GM23338 (cell line): Measurements from ENCODE around the gene RRP1. TPM values are rescaled to one million over a fixed set of nuclear protein-coding genes. Genes with fewer than 3 reads are reported as not detected.

ENCODE experiments used
- ATAC-seq: fragments of 200-7000 bp; cut with Tn5 transposase; 3 replicates; pipeline ENCODE4 v1.9.1; 2020
- DNase-seq: peaks from one replicate; pipeline ENCODE4 v3.0.0-alpha.2; 2015; ENCODE audit warnings: low spot score
- H2AFZ ChIP-seq: fragments of 200-600 bp; sonication (generic); 2 replicates; pipeline ENCODE4 v1.8.0; 2016; ENCODE audit warnings: antibody characterized with exemption, mild to moderate bottlenecking, moderate library complexity
- H3F3A ChIP-seq: fragments of 200-600 bp; sonication (generic); replicated peaks from 2 replicates; pipeline ENCODE4 v1.8.0; 2017; ENCODE audit warnings: antibody characterized with exemption, mixed run types, low read depth
- H3K27ac ChIP-seq: fragments of 200-600 bp; sonication (generic); 2 replicates; pipeline ENCODE4 v1.6.1; 2016; ENCODE audit warnings: low read depth
- H3K27me3 ChIP-seq: fragments of 200-600 bp; sonication (generic); 2 replicates; pipeline ENCODE4 v1.8.0; 2016; ENCODE audit warnings: mild to moderate bottlenecking, mixed run types, moderate library complexity; ENCODE audit not compliant: insufficient read depth
- H3K36me3 ChIP-seq: fragments of 200-600 bp; sonication (generic); 2 replicates; pipeline ENCODE4 v1.8.0; 2016; ENCODE audit warnings: mild to moderate bottlenecking; ENCODE audit not compliant: insufficient read depth
- H3K4me1 ChIP-seq: fragments of 200-600 bp; sonication (generic); 2 replicates; pipeline ENCODE4 v1.8.0; 2016; ENCODE audit warnings: mild to moderate bottlenecking, moderate library complexity; ENCODE audit not compliant: insufficient read depth
- H3K4me2 ChIP-seq: fragments of 200-600 bp; sonication (generic); 2 replicates; pipeline ENCODE4 v1.7.1; 2017; ENCODE audit warnings: mixed run types
- H3K4me3 ChIP-seq: fragments of 200-600 bp; sonication (generic); 2 replicates; pipeline ENCODE4 v1.6.1; 2016; ENCODE audit warnings: mixed run types
- H3K79me2 ChIP-seq: fragments of 200-600 bp; sonication (generic); replicated peaks from 2 replicates; pipeline ENCODE4 v1.8.0; 2017; ENCODE audit warnings: mild to moderate bottlenecking; ENCODE audit not compliant: insufficient read depth
- H3K9me2 ChIP-seq: fragments of 200-600 bp; sonication (generic); 2 replicates; pipeline ENCODE4 v1.8.0; 2017; ENCODE audit not compliant: insufficient read depth
- H4K20me1 ChIP-seq: fragments of 200-600 bp; sonication (generic); replicated peaks from 2 replicates; pipeline ENCODE4 v1.8.0; 2017; ENCODE audit warnings: mild to moderate bottlenecking; ENCODE audit not compliant: insufficient read depth
- H3K27ac Mint-ChIP-seq: 2 replicates; pipeline ENCODE4 v1.8.0; 2020; ENCODE audit warnings: inconsistent platforms, mild to moderate bottlenecking, moderate library complexity, mixed read lengths
- H3K27me3 Mint-ChIP-seq: 3 replicates; pipeline ENCODE4 v1.8.0; 2022; ENCODE audit warnings: low read depth, mild to moderate bottlenecking, moderate library complexity, mixed read lengths, inconsistent platforms; ENCODE audit not compliant: insufficient read depth, poor library complexity
- H3K36me3 Mint-ChIP-seq: 3 replicates; pipeline ENCODE4 v1.8.0; 2021; ENCODE audit warnings: low read depth, mild to moderate bottlenecking, inconsistent platforms, moderate library complexity, mixed read lengths
- H3K4me1 Mint-ChIP-seq: 3 replicates; pipeline ENCODE4 v1.8.0; 2020; ENCODE audit warnings: mild to moderate bottlenecking, inconsistent platforms, mixed read lengths
- H3K4me3 Mint-ChIP-seq: 3 replicates; pipeline ENCODE4 v1.8.0; 2021; ENCODE audit warnings: moderate library complexity, mild to moderate bottlenecking, inconsistent platforms, mixed read lengths
- H3K9me3 Mint-ChIP-seq: 3 replicates; pipeline ENCODE4 v1.8.0; 2020; ENCODE audit warnings: moderate library complexity, mild to moderate bottlenecking, inconsistent platforms, mixed read lengths
- CREB1 ChIP-seq: fragments of 250-450 bp; sonication (Bioruptor Pico); IDR thresholded peaks from 2 replicates; pipeline ENCODE4 v1.5.0; 2020; ENCODE audit warnings: low read depth, mild to moderate bottlenecking, moderate library complexity
- EZH2 ChIP-seq: fragments of 200-600 bp; sonication (generic); IDR thresholded peaks from one replicate; pipeline ENCODE4 v1.8.0; 2017; ENCODE audit warnings: antibody characterized with exemption, mild to moderate bottlenecking, low read depth; ENCODE audit not compliant: unreplicated experiment
- EZH2phosphoT487 ChIP-seq: fragments of 200-600 bp; sonication (generic); IDR thresholded peaks from one replicate; pipeline ENCODE4 v1.8.1; 2018; ENCODE audit warnings: antibody characterized with exemption; ENCODE audit not compliant: unreplicated experiment
- JUNB ChIP-seq: IDR thresholded peaks from one replicate; pipeline ENCODE4 v1.6.1; 2016; ENCODE audit warnings: antibody characterized with exemption; ENCODE audit not compliant: unreplicated experiment
- NANOG ChIP-seq: IDR thresholded peaks from 2 replicates; pipeline ENCODE4 v1.6.1; 2016; ENCODE audit warnings: antibody characterized with exemption, borderline replicate concordance
- POLR2AphosphoS5 ChIP-seq: IDR thresholded peaks from 2 replicates; pipeline ENCODE4 v1.6.1; 2016; ENCODE audit warnings: antibody characterized with exemption, low read depth
- STAT1 ChIP-seq: IDR thresholded peaks from one replicate; pipeline ENCODE4 v1.6.1; 2016; ENCODE audit warnings: antibody characterized with exemption; ENCODE audit not compliant: unreplicated experiment
- ZNF114 ChIP-seq: fragments of 250-450 bp; sonication (Bioruptor Pico); IDR thresholded peaks from 2 replicates; pipeline ENCODE4 v1.5.0; 2020; ENCODE audit warnings: mild to moderate bottlenecking, moderate library complexity
- ZNF331 ChIP-seq: fragments of 250-450 bp; sonication (Bioruptor Pico); IDR thresholded peaks from 2 replicates; pipeline ENCODE4 v1.5.0; 2020; ENCODE audit warnings: low read depth, mild to moderate bottlenecking, moderate library complexity
- polyA plus RNA-seq: library from polyadenylated mRNA; unstranded; fragments of >200 nt; fragmentation: Nextera tagmentation; extraction: Ambion mirVana; gene quantifications from 2 replicates; pipeline ENCODE4 v1.2.1, GENCODE V29; 2016
- total RNA-seq: library from RNA; depleted of rRNA; stranded (reverse); fragments of >200 nt; shearing (Covaris generic); gene quantifications from 2 replicates; pipeline ENCODE4 v1.2.3, GENCODE V29; 2014
- TF ChIP-seq, protein P1 (sequence below): IDR thresholded peaks from one replicate; pipeline ENCODE4 v1.6.1; 2018; ENCODE audit warnings: antibody characterized with exemption; ENCODE audit not compliant: unreplicated experiment
- TF ChIP-seq, protein P2 (sequence below), 2 experiments: fragments of 200-600 bp in 1 of 2; sonication (generic) in 1 of 2; conservative IDR thresholded peaks; 2 replicates each; pipeline versions ENCODE4 v1.5.1 to v1.6.1; 2016 to 2017; ENCODE audit warnings: antibody characterized with exemption in 2 of 2, low read depth in 2 of 2, mild to moderate bottlenecking in 2 of 2, moderate library complexity in 1 of 2
- TF ChIP-seq, protein P3 (sequence below): fragments of 250-450 bp; sonication (Bioruptor Pico); IDR thresholded peaks from 2 replicates; pipeline ENCODE4 v1.5.0; 2020; ENCODE audit warnings: mild to moderate bottlenecking, moderate library complexity
- TF ChIP-seq, protein P4 (sequence below): IDR thresholded peaks from 2 replicates; pipeline ENCODE4 v1.6.1; 2016; ENCODE audit warnings: antibody characterized with exemption

Gene RRP1
- total and polyA plus RNA-seq, 2 experiments from 2014 or later = 36.5 to 63.5 TPM

DNA sequence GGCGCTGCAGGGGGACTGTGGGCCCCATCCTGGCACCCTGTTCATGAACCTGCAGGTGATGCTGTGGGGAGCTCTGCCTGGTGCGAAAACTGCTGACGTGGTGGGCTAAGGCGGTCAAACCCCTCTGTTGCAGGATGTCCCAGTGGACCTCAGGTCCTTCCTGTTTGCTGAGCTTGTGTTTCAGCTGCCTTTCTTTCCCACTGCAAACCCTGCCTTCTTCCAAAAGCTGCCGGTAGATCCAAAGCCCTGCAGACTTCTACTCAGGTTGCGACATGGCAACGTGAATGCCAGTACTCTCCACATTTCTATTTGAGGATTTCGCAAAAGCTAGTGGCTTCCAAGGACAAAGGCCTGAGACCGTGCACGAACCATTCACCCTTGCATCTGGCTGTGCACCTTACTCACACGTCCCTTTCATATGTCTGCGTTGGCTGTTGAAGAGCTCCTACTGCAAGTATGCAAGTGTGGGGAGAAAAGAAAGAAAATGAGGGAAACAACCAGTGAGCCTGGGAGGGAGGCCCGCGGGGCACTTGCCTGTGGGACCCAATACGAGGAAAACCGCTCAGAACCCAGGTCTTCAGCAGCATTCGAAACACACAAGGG lies 6.2 kb upstream of the RRP1 start:
- Mint-ChIP-seq H3K4me1 (peaks cover 11% of the 10 kb centered on the region), H3K27ac (no peak overlapping the region), H3K4me3 (no peak overlapping the region), H3K27me3 (peaks cover 13% of the 10 kb centered on the region), H3K9me3 (peaks cover 3% of the 10 kb centered on the region; the same call in 1 of the 3 replicates), H3K36me3 (no peaks in the 10 kb centered on the region; the same call in 2 of the 3 replicates)
- H2AFZ ChIP-seq = no peak overlapping the region
- no peak for TF ChIP-seq ZNF331 (CRISPR knock-in tag)
- TF ChIP-seq NANOG = no peak
- TF ChIP-seq, protein P1, sequence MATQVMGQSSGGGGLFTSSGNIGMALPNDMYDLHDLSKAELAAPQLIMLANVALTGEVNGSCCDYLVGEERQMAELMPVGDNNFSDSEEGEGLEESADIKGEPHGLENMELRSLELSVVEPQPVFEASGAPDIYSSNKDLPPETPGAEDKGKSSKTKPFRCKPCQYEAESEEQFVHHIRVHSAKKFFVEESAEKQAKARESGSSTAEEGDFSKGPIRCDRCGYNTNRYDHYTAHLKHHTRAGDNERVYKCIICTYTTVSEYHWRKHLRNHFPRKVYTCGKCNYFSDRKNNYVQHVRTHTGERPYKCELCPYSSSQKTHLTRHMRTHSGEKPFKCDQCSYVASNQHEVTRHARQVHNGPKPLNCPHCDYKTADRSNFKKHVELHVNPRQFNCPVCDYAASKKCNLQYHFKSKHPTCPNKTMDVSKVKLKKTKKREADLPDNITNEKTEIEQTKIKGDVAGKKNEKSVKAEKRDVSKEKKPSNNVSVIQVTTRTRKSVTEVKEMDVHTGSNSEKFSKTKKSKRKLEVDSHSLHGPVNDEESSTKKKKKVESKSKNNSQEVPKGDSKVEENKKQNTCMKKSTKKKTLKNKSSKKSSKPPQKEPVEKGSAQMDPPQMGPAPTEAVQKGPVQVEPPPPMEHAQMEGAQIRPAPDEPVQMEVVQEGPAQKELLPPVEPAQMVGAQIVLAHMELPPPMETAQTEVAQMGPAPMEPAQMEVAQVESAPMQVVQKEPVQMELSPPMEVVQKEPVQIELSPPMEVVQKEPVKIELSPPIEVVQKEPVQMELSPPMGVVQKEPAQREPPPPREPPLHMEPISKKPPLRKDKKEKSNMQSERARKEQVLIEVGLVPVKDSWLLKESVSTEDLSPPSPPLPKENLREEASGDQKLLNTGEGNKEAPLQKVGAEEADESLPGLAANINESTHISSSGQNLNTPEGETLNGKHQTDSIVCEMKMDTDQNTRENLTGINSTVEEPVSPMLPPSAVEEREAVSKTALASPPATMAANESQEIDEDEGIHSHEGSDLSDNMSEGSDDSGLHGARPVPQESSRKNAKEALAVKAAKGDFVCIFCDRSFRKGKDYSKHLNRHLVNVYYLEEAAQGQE = no peak
- no peak for TF ChIP-seq JUNB
- TF ChIP-seq EZH2 = no peak
- no peak for TF ChIP-seq CREB1 (CRISPR knock-in tag)
- no peak for TF ChIP-seq POLR2AphosphoS5
- no peak for TF ChIP-seq STAT1
- TF ChIP-seq, protein P2, sequence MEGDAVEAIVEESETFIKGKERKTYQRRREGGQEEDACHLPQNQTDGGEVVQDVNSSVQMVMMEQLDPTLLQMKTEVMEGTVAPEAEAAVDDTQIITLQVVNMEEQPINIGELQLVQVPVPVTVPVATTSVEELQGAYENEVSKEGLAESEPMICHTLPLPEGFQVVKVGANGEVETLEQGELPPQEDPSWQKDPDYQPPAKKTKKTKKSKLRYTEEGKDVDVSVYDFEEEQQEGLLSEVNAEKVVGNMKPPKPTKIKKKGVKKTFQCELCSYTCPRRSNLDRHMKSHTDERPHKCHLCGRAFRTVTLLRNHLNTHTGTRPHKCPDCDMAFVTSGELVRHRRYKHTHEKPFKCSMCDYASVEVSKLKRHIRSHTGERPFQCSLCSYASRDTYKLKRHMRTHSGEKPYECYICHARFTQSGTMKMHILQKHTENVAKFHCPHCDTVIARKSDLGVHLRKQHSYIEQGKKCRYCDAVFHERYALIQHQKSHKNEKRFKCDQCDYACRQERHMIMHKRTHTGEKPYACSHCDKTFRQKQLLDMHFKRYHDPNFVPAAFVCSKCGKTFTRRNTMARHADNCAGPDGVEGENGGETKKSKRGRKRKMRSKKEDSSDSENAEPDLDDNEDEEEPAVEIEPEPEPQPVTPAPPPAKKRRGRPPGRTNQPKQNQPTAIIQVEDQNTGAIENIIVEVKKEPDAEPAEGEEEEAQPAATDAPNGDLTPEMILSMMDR (conservative IDR thresholded peaks at IDR 0.05; ENCODE audit: low read depth in 2 of 2) = no peak
- TF ChIP-seq, protein P3, sequence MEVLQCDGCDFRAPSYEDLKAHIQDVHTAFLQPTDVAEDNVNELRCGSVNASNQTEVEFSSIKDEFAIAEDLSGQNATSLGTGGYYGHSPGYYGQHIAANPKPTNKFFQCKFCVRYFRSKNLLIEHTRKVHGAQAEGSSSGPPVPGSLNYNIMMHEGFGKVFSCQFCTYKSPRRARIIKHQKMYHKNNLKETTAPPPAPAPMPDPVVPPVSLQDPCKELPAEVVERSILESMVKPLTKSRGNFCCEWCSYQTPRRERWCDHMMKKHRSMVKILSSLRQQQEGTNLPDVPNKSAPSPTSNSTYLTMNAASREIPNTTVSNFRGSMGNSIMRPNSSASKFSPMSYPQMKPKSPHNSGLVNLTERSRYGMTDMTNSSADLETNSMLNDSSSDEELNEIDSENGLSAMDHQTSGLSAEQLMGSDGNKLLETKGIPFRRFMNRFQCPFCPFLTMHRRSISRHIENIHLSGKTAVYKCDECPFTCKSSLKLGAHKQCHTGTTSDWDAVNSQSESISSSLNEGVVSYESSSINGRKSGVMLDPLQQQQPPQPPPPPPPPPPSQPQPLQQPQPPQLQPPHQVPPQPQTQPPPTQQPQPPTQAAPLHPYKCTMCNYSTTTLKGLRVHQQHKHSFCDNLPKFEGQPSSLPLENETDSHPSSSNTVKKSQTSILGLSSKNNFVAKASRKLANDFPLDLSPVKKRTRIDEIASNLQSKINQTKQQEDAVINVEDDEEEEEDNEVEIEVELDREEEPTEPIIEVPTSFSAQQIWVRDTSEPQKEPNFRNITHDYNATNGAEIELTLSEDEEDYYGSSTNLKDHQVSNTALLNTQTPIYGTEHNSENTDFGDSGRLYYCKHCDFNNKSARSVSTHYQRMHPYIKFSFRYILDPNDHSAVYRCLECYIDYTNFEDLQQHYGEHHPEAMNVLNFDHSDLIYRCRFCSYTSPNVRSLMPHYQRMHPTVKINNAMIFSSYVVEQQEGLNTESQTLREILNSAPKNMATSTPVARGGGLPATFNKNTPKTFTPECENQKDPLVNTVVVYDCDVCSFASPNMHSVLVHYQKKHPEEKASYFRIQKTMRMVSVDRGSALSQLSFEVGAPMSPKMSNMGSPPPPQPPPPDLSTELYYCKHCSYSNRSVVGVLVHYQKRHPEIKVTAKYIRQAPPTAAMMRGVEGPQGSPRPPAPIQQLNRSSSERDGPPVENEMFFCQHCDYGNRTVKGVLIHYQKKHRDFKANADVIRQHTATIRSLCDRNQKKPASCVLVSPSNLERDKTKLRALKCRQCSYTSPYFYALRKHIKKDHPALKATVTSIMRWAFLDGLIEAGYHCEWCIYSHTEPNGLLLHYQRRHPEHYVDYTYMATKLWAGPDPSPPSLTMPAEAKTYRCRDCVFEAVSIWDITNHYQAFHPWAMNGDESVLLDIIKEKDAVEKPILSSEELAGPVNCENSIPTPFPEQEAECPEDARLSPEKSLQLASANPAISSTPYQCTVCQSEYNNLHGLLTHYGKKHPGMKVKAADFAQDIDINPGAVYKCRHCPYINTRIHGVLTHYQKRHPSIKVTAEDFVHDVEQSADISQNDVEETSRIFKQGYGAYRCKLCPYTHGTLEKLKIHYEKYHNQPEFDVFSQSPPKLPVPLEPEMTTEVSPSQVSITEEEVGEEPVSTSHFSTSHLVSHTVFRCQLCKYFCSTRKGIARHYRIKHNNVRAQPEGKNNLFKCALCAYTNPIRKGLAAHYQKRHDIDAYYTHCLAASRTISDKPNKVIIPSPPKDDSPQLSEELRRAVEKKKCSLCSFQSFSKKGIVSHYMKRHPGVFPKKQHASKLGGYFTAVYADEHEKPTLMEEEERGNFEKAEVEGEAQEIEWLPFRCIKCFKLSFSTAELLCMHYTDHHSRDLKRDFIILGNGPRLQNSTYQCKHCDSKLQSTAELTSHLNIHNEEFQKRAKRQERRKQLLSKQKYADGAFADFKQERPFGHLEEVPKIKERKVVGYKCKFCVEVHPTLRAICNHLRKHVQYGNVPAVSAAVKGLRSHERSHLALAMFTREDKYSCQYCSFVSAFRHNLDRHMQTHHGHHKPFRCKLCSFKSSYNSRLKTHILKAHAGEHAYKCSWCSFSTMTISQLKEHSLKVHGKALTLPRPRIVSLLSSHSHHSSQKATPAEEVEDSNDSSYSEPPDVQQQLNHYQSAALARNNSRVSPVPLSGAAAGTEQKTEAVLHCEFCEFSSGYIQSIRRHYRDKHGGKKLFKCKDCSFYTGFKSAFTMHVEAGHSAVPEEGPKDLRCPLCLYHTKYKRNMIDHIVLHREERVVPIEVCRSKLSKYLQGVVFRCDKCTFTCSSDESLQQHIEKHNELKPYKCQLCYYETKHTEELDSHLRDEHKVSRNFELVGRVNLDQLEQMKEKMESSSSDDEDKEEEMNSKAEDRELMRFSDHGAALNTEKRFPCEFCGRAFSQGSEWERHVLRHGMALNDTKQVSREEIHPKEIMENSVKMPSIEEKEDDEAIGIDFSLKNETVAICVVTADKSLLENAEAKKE = no peak
- TF ChIP-seq, protein P4, sequence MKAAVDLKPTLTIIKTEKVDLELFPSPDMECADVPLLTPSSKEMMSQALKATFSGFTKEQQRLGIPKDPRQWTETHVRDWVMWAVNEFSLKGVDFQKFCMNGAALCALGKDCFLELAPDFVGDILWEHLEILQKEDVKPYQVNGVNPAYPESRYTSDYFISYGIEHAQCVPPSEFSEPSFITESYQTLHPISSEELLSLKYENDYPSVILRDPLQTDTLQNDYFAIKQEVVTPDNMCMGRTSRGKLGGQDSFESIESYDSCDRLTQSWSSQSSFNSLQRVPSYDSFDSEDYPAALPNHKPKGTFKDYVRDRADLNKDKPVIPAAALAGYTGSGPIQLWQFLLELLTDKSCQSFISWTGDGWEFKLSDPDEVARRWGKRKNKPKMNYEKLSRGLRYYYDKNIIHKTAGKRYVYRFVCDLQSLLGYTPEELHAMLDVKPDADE = no peak
- TF ChIP-seq ZNF114 (CRISPR knock-in tag) = no peak
- TF ChIP-seq EZH2phosphoT487 = no peak
- DNase-seq (no peak), ATAC-seq (no peak)
- H3K4me1 ChIP-seq = no peaks in the 10 kb centered on the region; the same call in 1 of the 2 replicates
- H3K4me2 ChIP-seq = no peak overlapping the region
- H3K27ac ChIP-seq = no peak overlapping the region
- H3K27me3 ChIP-seq = no peaks in the 10 kb centered on the region
- H3K36me3 ChIP-seq = no peaks in the 10 kb centered on the region
- no peaks in the 10 kb centered on the region for H4K20me1 ChIP-seq
- no peak overlapping the region for H3K4me3 ChIP-seq
- peaks cover 4% of the 10 kb centered on the region; the same call in 1 of the 2 replicates for H3F3A ChIP-seq
- no peaks in the 10 kb centered on the region for H3K9me2 ChIP-seq
- H3K79me2 ChIP-seq = no peaks in the 10 kb centered on the region
